Liver (tissue), 2 donors: Measurements from ENCODE around the gene DPAGT1.

ENCODE experiments used
- TF ChIP-seq, protein P1 (sequence below): fragments of 150-350 bp; IDR thresholded peaks from 2 replicates; pipeline ENCODE4 v1.5.1; 2017; ENCODE audit warnings: improper control_type of control experiment, low read depth, low read length; ENCODE audit not compliant: missing input control
- TF ChIP-seq, protein P2 (sequence below): IDR thresholded peaks from 2 replicates; pipeline ENCODE4 v1.6.1; 2016; ENCODE audit warnings: antibody characterized with exemption, mild to moderate bottlenecking
- donor health status: healthy.

DNA sequence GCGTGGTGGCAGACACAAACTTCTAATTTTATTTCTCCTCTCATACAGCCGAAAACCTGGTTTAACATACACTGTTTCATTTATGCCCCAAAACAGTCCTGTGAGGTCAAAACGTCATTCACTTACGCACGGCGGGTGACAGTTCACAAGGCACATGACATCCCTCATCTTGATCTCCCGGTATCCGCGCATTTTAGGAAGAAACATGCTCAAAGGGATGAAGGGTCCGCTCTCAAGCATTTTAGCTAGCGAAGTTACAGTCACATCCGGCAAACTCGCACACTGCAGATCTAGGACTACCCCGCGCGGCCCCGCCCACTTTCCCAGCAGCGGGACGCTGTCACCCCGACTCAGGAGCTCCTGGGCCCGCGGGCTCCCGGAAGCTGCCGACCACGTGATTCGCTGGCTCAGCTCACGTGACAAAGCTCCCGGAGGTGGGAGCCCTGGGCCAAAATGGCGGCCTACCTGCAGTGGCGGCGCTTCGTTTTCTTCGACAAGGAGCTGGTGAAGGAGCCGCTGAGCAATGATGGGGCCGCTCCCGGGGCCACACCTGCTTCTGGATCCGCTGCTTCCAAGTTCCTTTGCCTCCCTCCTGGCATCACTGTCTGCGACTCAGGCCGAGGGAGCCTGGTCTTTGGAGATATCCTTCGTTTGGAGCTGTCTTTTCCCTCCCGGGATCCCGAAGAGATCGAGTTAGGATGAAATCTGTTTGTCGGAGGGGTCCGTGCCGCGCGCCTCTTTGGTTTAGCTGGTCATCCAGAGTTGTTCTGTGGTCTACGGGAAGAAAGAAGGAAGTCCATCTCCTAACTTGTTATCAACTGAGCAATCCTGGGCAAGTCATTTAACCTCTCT, 34.1 kb downstream of the DPAGT1 start, which contains the start of gene VPS11:
- TF ChIP-seq, protein P1, sequence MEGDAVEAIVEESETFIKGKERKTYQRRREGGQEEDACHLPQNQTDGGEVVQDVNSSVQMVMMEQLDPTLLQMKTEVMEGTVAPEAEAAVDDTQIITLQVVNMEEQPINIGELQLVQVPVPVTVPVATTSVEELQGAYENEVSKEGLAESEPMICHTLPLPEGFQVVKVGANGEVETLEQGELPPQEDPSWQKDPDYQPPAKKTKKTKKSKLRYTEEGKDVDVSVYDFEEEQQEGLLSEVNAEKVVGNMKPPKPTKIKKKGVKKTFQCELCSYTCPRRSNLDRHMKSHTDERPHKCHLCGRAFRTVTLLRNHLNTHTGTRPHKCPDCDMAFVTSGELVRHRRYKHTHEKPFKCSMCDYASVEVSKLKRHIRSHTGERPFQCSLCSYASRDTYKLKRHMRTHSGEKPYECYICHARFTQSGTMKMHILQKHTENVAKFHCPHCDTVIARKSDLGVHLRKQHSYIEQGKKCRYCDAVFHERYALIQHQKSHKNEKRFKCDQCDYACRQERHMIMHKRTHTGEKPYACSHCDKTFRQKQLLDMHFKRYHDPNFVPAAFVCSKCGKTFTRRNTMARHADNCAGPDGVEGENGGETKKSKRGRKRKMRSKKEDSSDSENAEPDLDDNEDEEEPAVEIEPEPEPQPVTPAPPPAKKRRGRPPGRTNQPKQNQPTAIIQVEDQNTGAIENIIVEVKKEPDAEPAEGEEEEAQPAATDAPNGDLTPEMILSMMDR, result no peak
- TF ChIP-seq, protein P2, sequence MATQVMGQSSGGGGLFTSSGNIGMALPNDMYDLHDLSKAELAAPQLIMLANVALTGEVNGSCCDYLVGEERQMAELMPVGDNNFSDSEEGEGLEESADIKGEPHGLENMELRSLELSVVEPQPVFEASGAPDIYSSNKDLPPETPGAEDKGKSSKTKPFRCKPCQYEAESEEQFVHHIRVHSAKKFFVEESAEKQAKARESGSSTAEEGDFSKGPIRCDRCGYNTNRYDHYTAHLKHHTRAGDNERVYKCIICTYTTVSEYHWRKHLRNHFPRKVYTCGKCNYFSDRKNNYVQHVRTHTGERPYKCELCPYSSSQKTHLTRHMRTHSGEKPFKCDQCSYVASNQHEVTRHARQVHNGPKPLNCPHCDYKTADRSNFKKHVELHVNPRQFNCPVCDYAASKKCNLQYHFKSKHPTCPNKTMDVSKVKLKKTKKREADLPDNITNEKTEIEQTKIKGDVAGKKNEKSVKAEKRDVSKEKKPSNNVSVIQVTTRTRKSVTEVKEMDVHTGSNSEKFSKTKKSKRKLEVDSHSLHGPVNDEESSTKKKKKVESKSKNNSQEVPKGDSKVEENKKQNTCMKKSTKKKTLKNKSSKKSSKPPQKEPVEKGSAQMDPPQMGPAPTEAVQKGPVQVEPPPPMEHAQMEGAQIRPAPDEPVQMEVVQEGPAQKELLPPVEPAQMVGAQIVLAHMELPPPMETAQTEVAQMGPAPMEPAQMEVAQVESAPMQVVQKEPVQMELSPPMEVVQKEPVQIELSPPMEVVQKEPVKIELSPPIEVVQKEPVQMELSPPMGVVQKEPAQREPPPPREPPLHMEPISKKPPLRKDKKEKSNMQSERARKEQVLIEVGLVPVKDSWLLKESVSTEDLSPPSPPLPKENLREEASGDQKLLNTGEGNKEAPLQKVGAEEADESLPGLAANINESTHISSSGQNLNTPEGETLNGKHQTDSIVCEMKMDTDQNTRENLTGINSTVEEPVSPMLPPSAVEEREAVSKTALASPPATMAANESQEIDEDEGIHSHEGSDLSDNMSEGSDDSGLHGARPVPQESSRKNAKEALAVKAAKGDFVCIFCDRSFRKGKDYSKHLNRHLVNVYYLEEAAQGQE, result no peak
